Activated CD4-positive, alpha-beta T cell treated with anti-CD3 and anti-CD28 coated beads for 36 hours (primary cell): ENCODE data around the gene PDRG1. TPM values are rescaled to one million over a fixed set of nuclear protein-coding genes. Genes with fewer than 3 reads are reported as not detected.
"Not testable (repeated sequence)": the region's sequence is repeated elsewhere in the genome, so short reads cannot be mapped to it uniquely, and the experiment has no call there.

Experiments used
- ATAC-seq: fragments of 200-7000 bp; cut with Tn5 transposase; one replicate; pipeline ENCODE4 v1.10.0; 2021; ENCODE audit warnings: mild to moderate bottlenecking, moderate library complexity
- CTCF ChIA-PET: fragments of 350-600 bp; sonication (Branson Sonifier 250); formaldehyde crosslinking; loops from one replicate; lab custom pipeline; 2021; ENCODE audit warnings: antibody characterized with exemption; lab: Charles Lee
- POLR2A ChIA-PET: fragments of 350-600 bp; sonication (Branson Sonifier 250); formaldehyde crosslinking; loops from one replicate; lab custom pipeline; 2021; ENCODE audit warnings: antibody characterized with exemption, inconsistent platforms; lab: Charles Lee
- DNase-seq: peaks from one replicate; pipeline ENCODE4 v3.0.0-alpha.2; 2020
- H3K27ac Mint-ChIP-seq: one replicate; pipeline ENCODE4 v1.8.0; 2021; ENCODE audit warnings: mixed read lengths
- H3K27me3 Mint-ChIP-seq: one replicate; pipeline ENCODE4 v1.8.0; 2021; ENCODE audit warnings: mixed read lengths
- H3K36me3 Mint-ChIP-seq: one replicate; pipeline ENCODE4 v1.8.0; 2021; ENCODE audit warnings: low read depth, mixed read lengths
- H3K4me1 Mint-ChIP-seq: one replicate; pipeline ENCODE4 v1.8.0; 2021; ENCODE audit warnings: mixed read lengths
- H3K4me3 Mint-ChIP-seq: one replicate; pipeline ENCODE4 v1.8.0; 2021; ENCODE audit warnings: mild to moderate bottlenecking, moderate library complexity, mixed read lengths
- H3K9me3 Mint-ChIP-seq: one replicate; pipeline ENCODE4 v1.8.0; 2021; ENCODE audit warnings: low read depth, mixed read lengths
- intact Hi-C, 2 experiments: fragments of 100-400 bp; cut with DNase I in 1 of 2; cut with micrococcal nuclease in 1 of 2; formaldehyde crosslinking; loops; one replicate each; pipeline versions ENCODE4 v1.14.2 to v1.15.1; 2022 to 2024; cut with DNase I, micrococcal nuclease
- total RNA-seq, 2 experiments: library from RNA; stranded (reverse); gene quantifications; one replicate each; pipeline ENCODE4 v1.2.3, GENCODE V29; 2021

The PDRG1 gene
- total RNA-seq, 2 experiments from 2014 or later = 12.8 to 18.4 TPM

- ChIA-PET CTCF (no interaction called here), POLR2A (no interaction called here)
- intact Hi-C loops = no loop called here
- Mint-ChIP-seq H3K4me1 (no peaks in the 10 kb centered on the region), H3K36me3 (no peaks in the 10 kb centered on the region), H3K27me3 (peaks cover 19% of the 10 kb centered on the region), H3K4me3 (no peak overlapping the region), H3K27ac (no peak overlapping the region), H3K9me3 (no peaks in the 10 kb centered on the region)
- DNase-seq = no peak
- no peak for ATAC-seq
Observed at GRCh38 chr20:31926493-31926892, 25.4 kb downstream of the PDRG1 start.

- intact Hi-C loops = no loop called here
- POLR2A ChIA-PET = no interaction called here
- no peak overlapping the region for H3K4me3 Mint-ChIP-seq
- H3K36me3 Mint-ChIP-seq = no peaks in the 10 kb centered on the region
- DNase-seq (no peak), ATAC-seq (no peak)
- CTCF ChIA-PET = no interaction called here
- H3K4me1 Mint-ChIP-seq = no peaks in the 10 kb centered on the region
- no peaks in the 10 kb centered on the region for H3K9me3 Mint-ChIP-seq
- H3K27me3 Mint-ChIP-seq = peaks cover 20% of the 10 kb centered on the region
- H3K27ac Mint-ChIP-seq = no peak overlapping the region
Observed at GRCh38 chr20:31925631-31926030, 26.2 kb downstream of the PDRG1 start.

GRCh38 chr20:31924561-31924960 lies 27.3 kb downstream of the PDRG1 start:
- ChIA-PET POLR2A (no interaction called here), CTCF (no interaction called here)
- ATAC-seq (no peak), DNase-seq (no peak)
- no peak overlapping the region for H3K4me3 Mint-ChIP-seq
- H3K4me1 Mint-ChIP-seq = no peaks in the 10 kb centered on the region
- no peak overlapping the region for H3K27ac Mint-ChIP-seq
- H3K36me3 Mint-ChIP-seq = no peaks in the 10 kb centered on the region
- peaks cover 20% of the 10 kb centered on the region for H3K27me3 Mint-ChIP-seq
- intact Hi-C loops = no loop called here
- H3K9me3 Mint-ChIP-seq = no peaks in the 10 kb centered on the region

- ATAC-seq = peak; percentile 44
- peak; percentile 11 for DNase-seq
- CTCF ChIA-PET = interaction anchor here (1.6 kb wide), 1 partner anchor 103 kb away, joined by 5 read pairs; no protein-coding TSS in a partner anchor
- Mint-ChIP-seq H3K36me3 (no peaks in the 10 kb centered on the region), H3K9me3 (no peaks in the 10 kb centered on the region), H3K27me3 (peaks cover 25% of the 10 kb centered on the region), H3K4me1 (no peaks in the 10 kb centered on the region), H3K27ac (no peak overlapping the region), H3K4me3 (no peak overlapping the region)
- intact Hi-C loops = no loop called here
- POLR2A ChIA-PET = no interaction called here
Observed at GRCh38 chr20:31923388-31924331, 28.2 kb downstream of the PDRG1 start.

- Mint-ChIP-seq H3K4me1 (no peaks in the 10 kb centered on the region), H3K27me3 (peaks cover 23% of the 10 kb centered on the region), H3K27ac (no peak overlapping the region), H3K36me3 (no peaks in the 10 kb centered on the region), H3K9me3 (no peaks in the 10 kb centered on the region), H3K4me3 (no peak overlapping the region)
- ATAC-seq (no peak), DNase-seq (no peak)
- POLR2A ChIA-PET = no interaction called here
- intact Hi-C loops = no loop called here
- CTCF ChIA-PET = interaction anchor here (1.6 kb wide), 1 partner anchor 104 kb away, joined by 5 read pairs; no protein-coding TSS in a partner anchor
Observed at GRCh38 chr20:31922588-31922987, 29.3 kb downstream of the PDRG1 start.

GRCh38 chr20:31922181-31922580 lies 29.7 kb downstream of the PDRG1 start:
- Mint-ChIP-seq H3K4me3 (no peak overlapping the region), H3K4me1 (no peaks in the 10 kb centered on the region), H3K27ac (no peak overlapping the region), H3K27me3 (peaks cover 23% of the 10 kb centered on the region), H3K9me3 (no peaks in the 10 kb centered on the region), H3K36me3 (no peaks in the 10 kb centered on the region)
- ATAC-seq (no peak), DNase-seq (no peak)
- ChIA-PET POLR2A (no interaction called here), CTCF (interaction anchor here (1.6 kb wide), 1 partner anchor 104 kb away, joined by 5 read pairs; no protein-coding TSS in a partner anchor)
- intact Hi-C loops = no loop called here

- intact Hi-C loops, ATAC-seq, H3K27ac Mint-ChIP-seq, H3K9me3 Mint-ChIP-seq, POLR2A ChIA-PET, DNase-seq, H3K4me3 Mint-ChIP-seq, H3K4me1 Mint-ChIP-seq, H3K36me3 Mint-ChIP-seq: not testable (repeated sequence)
- peaks cover 23% of the 10 kb centered on the region for H3K27me3 Mint-ChIP-seq
- CTCF ChIA-PET = interaction anchor here (0.7 kb wide), 1 partner anchor 30 kb away, joined by 3 read pairs; no protein-coding TSS in a partner anchor
Observed at GRCh38 chr20:31921480-31921879, 30.4 kb downstream of the PDRG1 start.

GRCh38 chr20:31920275-31920855 lies 31.5 kb downstream of the PDRG1 start:
- no peak for ATAC-seq
- Mint-ChIP-seq H3K4me1 (no peaks in the 10 kb centered on the region), H3K27me3 (peaks cover 19% of the 10 kb centered on the region), H3K36me3 (no peaks in the 10 kb centered on the region), H3K9me3 (no peaks in the 10 kb centered on the region), H3K4me3 (no peak overlapping the region), H3K27ac (no peak overlapping the region)
- intact Hi-C loops = no loop called here
- ChIA-PET POLR2A (no interaction called here), CTCF (interaction anchor here (1.2 to 1.4 kb wide), 2 partner anchors 10 to 97 kb away, joined by 3 read pairs; no protein-coding TSS in a partner anchor)
- no peak for DNase-seq

GRCh38 chr20:31919410-31920155 lies 32.3 kb downstream of the PDRG1 start:
- ChIA-PET CTCF (interaction anchor here (1.2 to 1.4 kb wide), 3 partner anchors 11 to 96 kb away, joined by 3 read pairs; no protein-coding TSS in a partner anchor), POLR2A (no interaction called here)
- DNase-seq = no peak
- H3K4me1 Mint-ChIP-seq = no peaks in the 10 kb centered on the region
- H3K36me3 Mint-ChIP-seq = no peaks in the 10 kb centered on the region
- H3K4me3 Mint-ChIP-seq = no peak overlapping the region
- intact Hi-C loops = no loop called here
- ATAC-seq = no peak
- peaks cover 19% of the 10 kb centered on the region for H3K27me3 Mint-ChIP-seq
- no peak overlapping the region for H3K27ac Mint-ChIP-seq
- no peaks in the 10 kb centered on the region for H3K9me3 Mint-ChIP-seq

GRCh38 chr20:31918466-31919105 lies 33.3 kb downstream of the PDRG1 start:
- no peak for ATAC-seq
- no peak overlapping the region for H3K4me3 Mint-ChIP-seq
- peaks cover 13% of the 10 kb centered on the region for H3K27me3 Mint-ChIP-seq
- H3K36me3 Mint-ChIP-seq = no peaks in the 10 kb centered on the region
- no peaks in the 10 kb centered on the region for H3K9me3 Mint-ChIP-seq
- no peak overlapping the region for H3K27ac Mint-ChIP-seq
- DNase-seq = no peak
- ChIA-PET POLR2A (no interaction called here), CTCF (interaction anchor here (1.1 to 1.3 kb wide), 2 partner anchors 10 to 173 kb away, joined by 3 read pairs; no protein-coding TSS in a partner anchor)
- intact Hi-C loops = no loop called here
- H3K4me1 Mint-ChIP-seq = no peaks in the 10 kb centered on the region

- H3K27ac Mint-ChIP-seq, DNase-seq, intact Hi-C loops, H3K4me1 Mint-ChIP-seq, ATAC-seq, POLR2A ChIA-PET, H3K9me3 Mint-ChIP-seq, H3K4me3 Mint-ChIP-seq, H3K36me3 Mint-ChIP-seq: not testable (repeated sequence)
- CTCF ChIA-PET = interaction anchor here (1.1 kb wide), 1 partner anchor 173 kb away, joined by 3 read pairs; no protein-coding TSS in a partner anchor
- H3K27me3 Mint-ChIP-seq = peaks cover 13% of the 10 kb centered on the region
Observed at GRCh38 chr20:31917962-31918412, 33.9 kb downstream of the PDRG1 start.
